Activated T-cell treated with anti-CD3 and anti-CD28 coated beads, Interleukin-2, amount 50 U/mL, for 24 hours (primary cell): Measurements from ENCODE around the gene CRYBG1.
A peak's percentile ranks its signal among the peaks of the same experiment; 100 is the strongest.
"Not testable (repeated sequence)": the region's sequence is repeated elsewhere in the genome, so short reads cannot be mapped to it uniquely, and the experiment has no call there.

Source experiments
- DNase-seq: peaks from one replicate; pipeline ENCODE4 v3.0.0-alpha.2; 2020
- H3K27ac Mint-ChIP-seq: 2 replicates; pipeline ENCODE4 v1.8.0; 2020; ENCODE audit warnings: mild to moderate bottlenecking, mixed read lengths
- H3K27me3 Mint-ChIP-seq: 2 replicates; pipeline ENCODE4 v1.8.0; 2020; ENCODE audit warnings: mixed read lengths
- H3K36me3 Mint-ChIP-seq: 2 replicates; pipeline ENCODE4 v1.8.0; 2020; ENCODE audit warnings: low read depth, mixed read lengths
- H3K4me1 Mint-ChIP-seq: 2 replicates; pipeline ENCODE4 v1.8.0; 2020; ENCODE audit warnings: low read depth, mixed read lengths
- H3K4me3 Mint-ChIP-seq: 2 replicates; pipeline ENCODE4 v1.8.0; 2020; ENCODE audit warnings: mild to moderate bottlenecking, moderate library complexity, mixed read lengths
- H3K9me3 Mint-ChIP-seq: 2 replicates; pipeline ENCODE4 v1.8.0; 2020; ENCODE audit warnings: mixed read lengths

Gene CRYBG1

DNA sequence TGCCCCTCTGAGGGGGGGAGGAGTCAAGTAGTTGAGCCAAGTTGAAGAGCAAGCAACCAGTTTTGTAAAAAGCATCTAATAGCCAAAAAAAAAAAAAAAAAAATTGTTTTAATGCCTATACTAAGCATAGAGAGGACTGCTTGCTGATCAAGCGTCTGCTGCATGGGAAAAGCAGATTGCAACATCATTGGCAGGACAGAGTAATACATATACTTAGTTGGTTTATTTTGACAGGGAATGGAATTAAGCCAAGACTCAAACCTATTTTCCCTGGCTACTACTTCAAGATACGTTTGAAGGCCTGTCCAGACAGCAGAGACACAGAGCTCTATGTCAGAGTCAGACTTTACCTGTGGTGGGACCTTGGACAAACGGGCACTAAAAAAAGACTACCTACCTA, 148.3 kb downstream of the CRYBG1 start:
- Mint-ChIP-seq H3K27me3 (peaks cover 6% of the 10 kb centered on the region), H3K9me3 (no peaks in the 10 kb centered on the region), H3K36me3 (peaks cover 12% of the 10 kb centered on the region), H3K4me3 (peak overlapping the region; percentile 84), H3K4me1 (peaks cover 43% of the 10 kb centered on the region), H3K27ac (no peak overlapping the region)
- no peak for DNase-seq

DNA sequence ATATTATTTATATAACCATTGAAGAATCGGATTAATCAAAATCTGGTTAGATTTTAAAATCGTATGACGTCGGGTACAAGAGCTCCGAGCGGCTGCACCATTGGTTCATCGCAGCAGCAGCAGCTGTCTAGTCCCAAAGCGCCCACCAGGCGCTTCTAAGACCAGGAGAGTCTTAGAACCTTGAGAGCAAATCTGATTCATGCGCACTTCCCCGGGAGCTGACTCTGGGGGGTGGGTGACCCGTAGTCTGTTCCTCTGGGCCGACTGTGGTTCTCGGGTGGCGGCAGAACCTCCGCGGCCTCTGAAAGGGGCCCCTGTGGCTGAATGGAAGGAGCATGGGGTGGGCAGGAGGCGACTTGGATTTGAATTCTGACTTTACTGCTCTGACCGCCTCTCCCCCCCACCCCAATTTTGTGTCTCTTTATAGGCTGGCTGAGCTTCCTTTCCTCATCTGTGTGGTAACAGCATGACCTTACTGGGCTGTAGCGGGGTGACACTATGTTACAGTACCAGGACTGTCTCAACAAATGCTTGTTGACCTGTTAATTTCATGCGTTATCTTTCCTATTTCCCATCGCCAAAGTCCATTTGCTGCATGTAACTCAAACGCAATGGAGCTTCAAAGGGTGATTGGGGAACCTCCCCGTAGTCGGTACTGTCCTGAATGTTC, 149.0 kb downstream of the CRYBG1 start:
- peaks cover 6% of the 10 kb centered on the region for H3K27me3 Mint-ChIP-seq
- H3K9me3 Mint-ChIP-seq = no peaks in the 10 kb centered on the region
- H3K27ac Mint-ChIP-seq = peak overlapping the region; percentile 81
- H3K4me3 Mint-ChIP-seq = peak overlapping the region; percentile 84
- H3K36me3 Mint-ChIP-seq = peaks cover 12% of the 10 kb centered on the region
- H3K4me1 Mint-ChIP-seq = peaks cover 50% of the 10 kb centered on the region
- peak; percentile 43 for DNase-seq

- peak overlapping the region; percentile 84 for H3K4me3 Mint-ChIP-seq
- H3K9me3 Mint-ChIP-seq = no peaks in the 10 kb centered on the region
- H3K36me3 Mint-ChIP-seq = peaks cover 12% of the 10 kb centered on the region
- peaks cover 6% of the 10 kb centered on the region for H3K27me3 Mint-ChIP-seq
- peak overlapping the region; percentile 81 for H3K27ac Mint-ChIP-seq
- peak; percentile 77 for DNase-seq
- H3K4me1 Mint-ChIP-seq = peaks cover 57% of the 10 kb centered on the region
Measured at GRCh38 chr6:106510090-106510970, 149.8 kb downstream of the CRYBG1 start.

- Mint-ChIP-seq H3K27me3 (peaks cover 6% of the 10 kb centered on the region), H3K36me3 (peaks cover 14% of the 10 kb centered on the region), H3K4me3 (peak overlapping the region; percentile 84), H3K9me3 (no peaks in the 10 kb centered on the region), H3K27ac (peak overlapping the region; percentile 82), H3K4me1 (peaks cover 65% of the 10 kb centered on the region)
- DNase-seq = peak; percentile 65
Measured at GRCh38 chr6:106511288-106512047, 151.0 kb downstream of the CRYBG1 start.

- Mint-ChIP-seq H3K27me3 (peaks cover 6% of the 10 kb centered on the region), H3K4me1 (peaks cover 71% of the 10 kb centered on the region), H3K4me3 (peak overlapping the region; percentile 84), H3K27ac (peak overlapping the region; percentile 93), H3K9me3 (no peaks in the 10 kb centered on the region), H3K36me3 (peaks cover 15% of the 10 kb centered on the region)
- peak; percentile 85 for DNase-seq
Measured at GRCh38 chr6:106512048-106512967, 151.8 kb downstream of the CRYBG1 start.

DNA sequence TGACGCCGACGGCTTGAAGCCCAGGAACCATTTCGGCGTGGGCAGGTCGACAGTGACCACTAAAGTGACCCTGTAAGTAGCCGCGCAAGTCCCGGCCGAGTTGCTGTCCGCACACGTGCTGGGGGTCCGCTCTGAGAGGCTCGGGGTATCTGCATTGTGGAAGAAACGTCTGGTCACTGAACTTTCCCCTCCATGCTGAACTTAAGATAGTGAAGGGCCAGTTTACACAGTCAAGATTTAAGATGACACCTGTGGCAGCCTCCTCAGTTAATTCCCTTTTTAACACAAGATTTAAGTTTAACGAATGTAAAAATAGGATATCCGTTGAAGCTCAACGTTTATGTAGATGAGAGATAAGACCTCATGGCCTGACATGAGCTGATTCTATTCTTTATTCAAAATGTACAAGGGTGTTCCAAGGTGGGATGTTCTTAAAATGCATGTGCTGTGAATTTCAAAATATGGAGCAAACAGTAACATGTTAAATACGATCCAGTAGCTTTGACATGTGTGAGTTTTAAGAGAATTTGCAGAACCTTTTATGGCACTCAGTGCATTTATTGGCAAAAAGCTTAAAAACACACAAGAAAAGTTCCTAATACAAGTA, 152.6 kb downstream of the CRYBG1 start:
- DNase-seq = no peak
- H3K4me3 Mint-ChIP-seq = peak overlapping the region; percentile 84
- H3K27me3 Mint-ChIP-seq = peaks cover 6% of the 10 kb centered on the region
- H3K27ac Mint-ChIP-seq = peak overlapping the region; percentile 93
- peaks cover 77% of the 10 kb centered on the region for H3K4me1 Mint-ChIP-seq
- H3K36me3 Mint-ChIP-seq = peaks cover 19% of the 10 kb centered on the region
- no peaks in the 10 kb centered on the region for H3K9me3 Mint-ChIP-seq

GRCh38 chr6:106513808-106514582, 153.5 kb downstream of the CRYBG1 start:
- peak overlapping the region; percentile 84 for H3K4me3 Mint-ChIP-seq
- no peaks in the 10 kb centered on the region for H3K9me3 Mint-ChIP-seq
- peak overlapping the region; percentile 93 for H3K27ac Mint-ChIP-seq
- no peak for DNase-seq
- peaks cover 76% of the 10 kb centered on the region for H3K4me1 Mint-ChIP-seq
- peaks cover 21% of the 10 kb centered on the region for H3K36me3 Mint-ChIP-seq
- peaks cover 3% of the 10 kb centered on the region for H3K27me3 Mint-ChIP-seq

DNA sequence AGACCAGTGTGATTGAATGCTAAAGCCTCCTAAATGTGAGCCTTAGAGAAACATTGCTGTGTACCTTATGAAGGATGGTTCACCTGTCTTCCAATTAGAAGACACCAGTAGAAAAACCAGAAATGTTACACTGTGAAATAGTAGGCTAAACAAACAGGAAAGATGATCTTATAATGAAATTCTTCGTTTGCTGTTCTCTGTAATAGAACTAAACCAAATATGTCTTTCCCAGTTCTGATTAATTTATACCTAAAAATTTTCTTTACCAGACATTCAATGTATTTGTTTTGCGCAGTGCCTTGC, 154.0 kb downstream of the CRYBG1 start:
- H3K4me3 Mint-ChIP-seq = peak overlapping the region; percentile 84
- peak overlapping the region; percentile 93 for H3K27ac Mint-ChIP-seq
- H3K4me1 Mint-ChIP-seq = peaks cover 78% of the 10 kb centered on the region
- H3K36me3 Mint-ChIP-seq = peaks cover 25% of the 10 kb centered on the region
- H3K9me3 Mint-ChIP-seq = no peaks in the 10 kb centered on the region
- DNase-seq = no peak
- H3K27me3 Mint-ChIP-seq = peaks cover 3% of the 10 kb centered on the region

DNA sequence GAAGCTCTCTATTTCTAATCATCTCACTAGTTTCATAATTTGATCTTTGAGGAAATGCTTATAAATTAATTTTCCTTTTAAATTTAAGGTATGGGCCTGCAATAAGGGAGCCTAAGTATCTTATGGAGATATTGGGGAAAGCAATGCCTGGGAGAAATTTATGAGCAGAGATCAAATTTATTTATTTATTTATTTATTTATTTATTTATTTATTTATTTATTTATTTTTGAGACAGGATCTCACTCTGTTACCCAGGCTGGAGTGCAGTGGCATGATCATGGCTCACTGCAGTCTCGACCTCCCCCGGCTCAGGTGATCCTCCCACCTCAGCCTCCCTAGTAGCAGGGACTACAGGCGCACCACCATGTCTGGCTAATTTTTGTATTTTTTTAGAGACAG, 155.1 kb downstream of the CRYBG1 start:
- Mint-ChIP-seq H3K4me1 (peaks cover 79% of the 10 kb centered on the region), H3K27ac (peak overlapping the region; percentile 8), H3K4me3 (peak overlapping the region; percentile 84), H3K36me3 (peaks cover 32% of the 10 kb centered on the region)
- not testable (repeated sequence) for DNase-seq, H3K27me3 Mint-ChIP-seq, H3K9me3 Mint-ChIP-seq

DNA sequence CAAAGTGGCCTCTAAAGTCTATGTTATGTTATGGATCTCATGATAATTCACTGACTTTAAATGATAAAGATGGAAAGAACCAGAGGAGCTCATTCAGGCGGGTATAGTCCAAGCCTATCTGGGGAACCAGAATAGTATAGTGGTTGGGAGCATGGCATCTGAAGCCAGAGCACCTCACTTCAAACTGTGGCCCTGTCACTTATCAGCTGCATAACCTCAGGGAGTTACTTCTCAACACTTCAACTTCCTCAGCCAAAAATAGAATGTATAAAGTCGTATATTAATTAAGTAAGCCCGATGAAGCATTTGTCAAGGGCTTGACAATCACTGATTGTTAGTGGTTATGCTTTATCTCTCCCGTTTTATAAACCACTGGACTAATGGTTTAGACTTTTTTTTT, 156.1 kb downstream of the CRYBG1 start:
- peak overlapping the region; percentile 70 for H3K4me3 Mint-ChIP-seq
- DNase-seq = no peak
- peaks cover 76% of the 10 kb centered on the region for H3K4me1 Mint-ChIP-seq
- no peaks in the 10 kb centered on the region for H3K27me3 Mint-ChIP-seq
- peaks cover 35% of the 10 kb centered on the region for H3K36me3 Mint-ChIP-seq
- no peaks in the 10 kb centered on the region for H3K9me3 Mint-ChIP-seq
- H3K27ac Mint-ChIP-seq = peak overlapping the region; percentile 87

- Mint-ChIP-seq H3K27me3 (no peaks in the 10 kb centered on the region), H3K9me3 (no peaks in the 10 kb centered on the region), H3K27ac (peak overlapping the region; percentile 71), H3K4me3 (peak overlapping the region; percentile 78), H3K36me3 (peaks cover 40% of the 10 kb centered on the region), H3K4me1 (peaks cover 85% of the 10 kb centered on the region)
- DNase-seq = no peak
Measured at GRCh38 chr6:106517706-106518105, 157.2 kb downstream of the CRYBG1 start.

- Mint-ChIP-seq H3K36me3 (peaks cover 35% of the 10 kb centered on the region), H3K9me3 (no peaks in the 10 kb centered on the region), H3K4me1 (peaks cover 83% of the 10 kb centered on the region), H3K27ac (peak overlapping the region; percentile 100), H3K27me3 (no peaks in the 10 kb centered on the region), H3K4me3 (peak overlapping the region; percentile 78)
- no peak for DNase-seq
Measured at GRCh38 chr6:106518748-106519147, 158.2 kb downstream of the CRYBG1 start.
